GM20431 (cell line): ENCODE results near the gene GIGYF2.

ENCODE experiments used
- in situ Hi-C: fragments of 300-500 bp; cut with MseI, MboI; formaldehyde crosslinking; loops from one replicate; pipeline ENCODE4 v1.15.0; 2020; ENCODE audit warnings: low sequenced_read_pairs; ENCODE audit not compliant: unreplicated experiment

The GIGYF2 gene

DNA sequence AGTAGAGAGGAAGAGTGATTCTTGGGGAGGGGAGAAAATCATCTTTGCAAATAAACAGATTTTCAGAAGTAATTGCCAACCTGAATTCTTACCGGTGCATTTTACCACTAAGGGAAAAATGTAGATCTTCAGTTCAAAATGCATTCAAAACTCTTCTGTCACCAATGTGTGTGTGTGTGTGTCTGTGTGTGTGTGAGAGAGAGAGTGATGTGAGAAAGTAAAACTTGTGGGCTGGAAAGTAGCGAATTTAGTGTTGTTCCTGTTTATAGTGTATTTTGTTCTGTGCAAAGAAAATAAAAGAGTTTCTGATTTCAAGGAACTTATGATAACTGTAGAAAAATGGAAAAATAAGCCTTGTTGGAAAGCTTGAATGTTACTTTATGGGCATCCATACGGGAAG, 52.2 kb downstream of the GIGYF2 start:
- in situ Hi-C loops = no loop called here

DNA sequence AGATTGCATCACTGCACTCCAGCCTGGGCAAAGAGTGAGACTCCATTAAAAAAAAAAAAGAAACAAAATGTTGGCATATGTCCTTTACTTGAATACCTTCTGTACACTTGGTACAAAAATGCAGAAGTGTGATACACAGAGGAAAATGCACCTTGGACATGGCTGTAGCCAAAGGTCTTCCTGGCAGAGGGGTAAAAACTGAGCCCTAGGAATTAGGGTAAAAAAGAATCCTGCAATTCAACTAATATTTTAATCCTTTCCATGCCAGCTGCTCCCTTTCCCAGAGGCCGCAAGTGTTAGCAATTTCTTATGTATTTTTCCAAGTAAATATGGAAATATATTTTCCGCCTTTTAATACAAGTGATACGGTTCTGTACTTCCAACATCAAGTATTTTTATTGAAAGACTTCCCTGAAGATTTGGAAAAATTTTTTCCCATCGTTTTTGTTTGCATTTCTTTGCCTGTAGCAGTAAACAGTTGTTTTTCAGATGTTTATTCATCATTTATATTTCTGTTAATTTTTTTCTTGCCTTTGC, 53.1 kb downstream of the GIGYF2 start:
- in situ Hi-C loops = no loop called here

DNA sequence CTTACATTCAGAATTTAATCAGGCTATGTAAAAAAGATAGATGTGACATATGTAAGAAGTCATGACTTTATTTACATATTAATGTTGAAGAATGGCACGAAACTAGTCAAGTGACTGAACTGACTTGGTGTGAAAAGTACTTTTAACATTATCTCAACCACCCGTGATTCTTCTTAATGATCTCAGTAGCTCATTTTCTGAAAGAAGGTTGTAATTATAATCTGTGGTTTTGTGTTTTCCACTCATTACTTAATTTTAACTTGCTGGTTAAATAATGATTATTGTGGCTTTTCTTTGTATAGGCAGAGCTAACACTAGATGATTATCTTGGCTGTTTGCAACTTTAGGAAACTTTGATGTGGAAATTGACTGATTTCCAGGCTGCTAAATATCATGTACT, 60.8 kb downstream of the GIGYF2 start:
- in situ Hi-C loops = no loop called here

DNA sequence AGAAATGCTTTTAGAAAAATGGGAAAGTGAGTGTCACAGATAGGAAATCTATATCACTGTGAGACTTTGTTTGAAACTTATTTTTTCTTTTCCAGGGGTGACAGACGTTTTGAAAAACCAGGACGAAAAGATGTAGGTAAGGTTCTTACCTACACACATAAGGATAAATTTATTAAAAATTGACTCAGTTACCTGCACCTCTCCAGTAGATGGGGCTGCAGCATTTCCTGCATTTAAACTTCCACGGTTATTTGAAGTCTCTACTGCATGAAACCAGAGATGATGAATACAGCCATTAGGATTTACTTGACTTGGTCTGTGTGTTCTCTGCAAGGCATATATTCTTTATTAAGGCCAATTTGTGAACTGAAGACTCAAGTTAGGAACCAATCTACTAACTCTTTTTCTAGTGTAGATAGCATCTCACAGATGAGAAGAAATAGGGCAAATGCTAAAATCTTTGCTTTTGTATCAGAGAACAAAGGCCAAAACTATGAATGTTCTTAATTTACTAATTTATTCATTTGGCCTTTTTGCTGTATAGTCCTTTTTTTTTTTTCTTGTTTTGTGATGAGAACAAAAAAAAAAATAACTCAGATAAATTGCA, 64.3 kb downstream of the GIGYF2 start:
- in situ Hi-C loops = no loop called here

DNA sequence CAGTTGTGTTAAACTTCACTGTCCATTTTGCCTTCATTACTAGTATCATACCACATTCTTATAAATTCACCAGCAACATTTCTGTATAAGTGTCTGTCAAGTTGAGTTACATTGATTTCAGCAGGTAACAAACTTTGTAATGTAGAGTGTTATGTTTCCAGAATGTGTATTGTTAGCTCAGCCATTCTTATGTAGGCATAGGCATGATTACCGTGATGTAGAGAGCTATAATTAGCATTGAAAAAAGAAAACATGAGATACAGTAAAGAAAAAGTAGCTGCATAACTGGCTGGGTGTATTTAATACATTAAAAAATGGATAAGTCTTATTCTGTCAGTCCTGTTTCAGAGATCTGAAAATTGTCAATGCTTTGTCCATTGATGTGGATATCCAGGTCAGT, 70.7 kb downstream of the GIGYF2 start:
- in situ Hi-C loops = no loop called here

DNA sequence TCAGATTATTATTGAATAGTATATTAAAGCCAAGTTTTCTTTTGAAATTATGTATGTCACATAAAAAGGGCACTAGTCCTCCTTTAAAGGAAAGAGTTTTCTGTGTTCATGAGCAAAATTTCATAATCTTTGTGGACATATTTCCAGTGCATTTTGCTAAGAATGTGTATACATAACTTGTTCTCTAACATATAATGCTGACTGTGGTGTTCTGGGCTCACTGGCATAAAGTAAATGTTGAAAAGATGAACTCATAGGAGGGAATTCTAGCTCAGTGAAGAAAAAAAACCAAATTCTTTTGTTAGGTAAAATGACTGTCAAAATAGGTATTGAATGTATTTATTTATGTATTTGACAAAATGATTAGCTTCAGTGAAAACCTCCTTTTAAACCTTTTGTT, 73.1 kb downstream of the GIGYF2 start:
- in situ Hi-C loops = no loop called here

DNA sequence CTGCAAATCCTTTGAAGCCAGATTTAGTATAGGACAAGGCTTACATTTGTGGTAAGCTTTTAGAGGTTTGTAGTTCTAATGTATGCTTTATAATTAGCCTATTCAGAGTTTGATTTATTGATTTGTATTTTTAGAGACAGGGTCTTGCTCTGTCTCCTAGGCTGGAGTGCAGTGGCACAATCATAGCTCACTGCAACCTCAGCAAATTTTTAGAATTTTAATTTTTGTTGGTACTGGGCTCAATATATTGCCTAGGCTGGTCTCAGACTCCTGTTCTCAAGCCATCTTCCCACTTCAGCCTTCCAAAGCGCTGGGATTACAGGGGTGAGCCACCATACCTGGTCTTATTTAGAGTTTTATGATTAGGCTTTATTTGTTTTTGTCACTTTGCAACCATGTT, 74.7 kb downstream of the GIGYF2 start:
- in situ Hi-C loops = no loop called here

DNA sequence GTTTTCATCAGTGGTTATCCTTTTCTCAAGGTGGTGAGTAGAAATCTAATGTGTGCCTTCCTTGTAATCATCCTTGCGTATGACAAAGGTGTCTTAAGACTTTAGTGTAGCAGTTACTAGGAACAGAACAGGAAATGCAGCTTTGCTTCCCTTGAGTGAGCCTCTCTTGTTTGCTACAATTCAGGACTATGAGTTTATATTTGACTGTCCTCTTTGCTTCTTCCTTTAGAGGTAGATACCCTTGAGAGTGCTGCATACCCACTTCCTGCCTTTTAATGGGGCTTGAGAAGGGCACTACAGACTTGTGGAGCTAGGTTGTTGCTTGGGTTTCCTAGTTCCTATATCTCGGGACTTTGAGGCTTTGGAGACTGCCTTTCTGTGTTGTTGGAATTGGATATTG, 75.4 kb downstream of the GIGYF2 start:
- in situ Hi-C loops = no loop called here

DNA sequence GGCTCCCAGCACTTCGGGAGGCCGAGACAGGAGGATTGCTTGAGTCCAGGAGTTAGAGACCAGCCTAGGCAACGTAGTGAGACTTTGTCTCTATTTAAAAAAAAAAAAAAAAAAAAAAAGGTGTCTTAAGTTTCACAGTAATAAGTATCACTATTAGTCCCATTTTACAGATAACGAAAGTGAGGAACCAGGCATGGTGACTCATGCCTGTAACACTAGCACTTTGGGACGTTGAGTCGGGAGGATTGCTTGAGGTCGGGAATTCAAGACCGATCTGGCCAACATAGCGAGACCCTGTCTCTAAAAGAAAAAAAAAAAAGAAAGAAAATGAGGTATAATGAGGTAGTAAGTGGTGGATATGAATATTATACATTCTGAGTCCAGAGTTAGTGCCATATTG, 76.7 kb downstream of the GIGYF2 start:
- in situ Hi-C loops = no loop called here

DNA sequence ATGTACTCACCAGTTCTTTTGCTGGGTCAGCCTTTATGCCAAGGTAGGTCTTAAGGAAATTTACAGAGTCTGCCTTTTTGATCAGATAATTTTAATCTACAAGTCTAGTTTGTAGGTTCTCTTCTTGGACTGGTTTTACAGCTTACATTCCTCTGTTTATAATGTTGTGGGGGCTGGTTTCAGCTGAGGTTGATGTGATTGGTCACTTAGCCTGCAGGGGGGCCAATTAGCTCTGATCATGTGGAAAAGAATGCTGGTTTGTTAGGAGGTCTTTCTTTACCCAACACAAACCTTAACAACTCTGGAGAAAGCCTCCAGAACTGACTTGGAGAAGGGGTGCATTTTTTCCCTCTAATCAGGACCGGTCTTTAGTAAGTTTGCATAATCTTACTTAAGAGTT, 79.3 kb downstream of the GIGYF2 start, which contains the start of gene KCNJ13:
Gene KCNJ13 (minus strand): TSS at position 131 of the 400 bp plus-strand sequence. CDS start 5,203 bp downstream, outside the sequence.
- in situ Hi-C loops = no loop called here

DNA sequence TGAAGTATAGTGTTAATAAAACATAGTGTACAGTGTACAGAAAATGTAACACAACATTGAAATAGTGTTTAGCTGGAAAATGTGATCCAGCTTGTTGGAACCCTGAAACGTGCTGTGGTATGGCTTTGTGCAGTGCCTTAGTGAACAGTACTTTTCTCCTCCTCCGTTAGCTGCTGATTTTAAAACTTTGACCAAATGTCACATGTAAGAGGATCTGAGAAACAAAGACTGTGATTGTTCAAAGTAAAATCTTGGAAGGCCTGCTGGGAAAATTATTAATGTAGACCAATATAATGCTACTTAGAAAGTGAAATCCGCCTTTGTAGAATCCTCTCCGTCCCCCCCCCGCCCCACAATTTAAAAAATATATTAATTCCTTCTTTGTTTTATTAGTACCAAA, 80.1 kb downstream of the GIGYF2 start:
- in situ Hi-C loops = no loop called here

DNA sequence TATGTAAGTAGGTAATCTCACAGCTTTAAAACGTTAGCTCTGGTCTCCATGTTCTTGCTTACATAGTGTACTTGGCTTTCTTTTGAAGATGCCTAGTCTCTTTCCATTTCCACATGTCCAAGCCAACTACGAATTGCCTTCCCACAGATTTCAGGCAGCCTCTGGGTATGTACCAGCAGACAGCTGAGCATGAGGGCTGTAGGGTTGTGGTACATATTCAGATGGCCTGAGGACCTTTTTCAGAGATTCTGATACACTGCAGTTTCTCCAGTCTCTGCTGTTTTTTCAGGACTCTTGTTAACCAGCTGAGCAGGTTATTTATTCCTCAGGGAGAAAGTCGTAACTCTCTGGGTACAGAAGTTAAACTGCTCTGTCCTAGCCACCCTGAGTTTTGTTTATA, 82.3 kb downstream of the GIGYF2 start:
- in situ Hi-C loops = no loop called here

DNA sequence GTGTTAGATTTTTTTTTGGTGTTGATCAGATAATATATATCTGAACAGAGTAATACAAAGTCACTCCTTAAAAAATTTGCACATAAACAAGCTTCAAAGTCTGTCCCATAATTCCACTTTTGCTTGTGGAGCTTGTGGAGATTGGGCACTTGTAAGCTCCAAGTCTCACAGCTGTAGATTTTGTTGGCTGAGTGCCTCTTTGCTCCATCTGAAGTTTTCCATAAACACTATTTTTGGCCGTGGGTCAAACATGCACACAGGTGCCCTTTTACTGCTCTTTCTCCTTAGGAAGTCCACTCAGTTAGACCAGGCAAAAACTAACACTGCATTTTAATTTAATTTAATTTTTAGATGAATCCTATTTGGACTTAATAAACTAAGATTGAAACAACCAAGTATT, 82.8 kb downstream of the GIGYF2 start:
- in situ Hi-C loops = no loop called here

DNA sequence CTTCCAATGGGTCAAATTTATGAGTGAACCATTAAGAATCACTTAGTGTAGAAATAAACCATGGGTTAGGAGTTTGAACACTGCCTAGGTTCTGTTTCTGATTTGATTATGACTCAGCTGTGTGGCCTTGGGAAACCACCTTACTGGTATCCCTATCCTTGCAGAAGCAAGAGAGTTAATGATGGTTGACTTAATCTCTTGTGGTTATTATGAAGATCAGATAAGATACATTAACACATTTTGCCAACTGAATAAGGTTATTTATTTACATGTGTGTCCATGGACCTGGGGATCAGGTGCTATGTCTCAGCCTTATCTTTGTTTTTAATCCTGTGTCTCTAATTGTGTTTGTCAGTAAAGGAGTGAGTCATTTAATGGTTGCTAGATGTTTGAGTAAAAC, 84.6 kb downstream of the GIGYF2 start:
- in situ Hi-C loops = no loop called here

DNA sequence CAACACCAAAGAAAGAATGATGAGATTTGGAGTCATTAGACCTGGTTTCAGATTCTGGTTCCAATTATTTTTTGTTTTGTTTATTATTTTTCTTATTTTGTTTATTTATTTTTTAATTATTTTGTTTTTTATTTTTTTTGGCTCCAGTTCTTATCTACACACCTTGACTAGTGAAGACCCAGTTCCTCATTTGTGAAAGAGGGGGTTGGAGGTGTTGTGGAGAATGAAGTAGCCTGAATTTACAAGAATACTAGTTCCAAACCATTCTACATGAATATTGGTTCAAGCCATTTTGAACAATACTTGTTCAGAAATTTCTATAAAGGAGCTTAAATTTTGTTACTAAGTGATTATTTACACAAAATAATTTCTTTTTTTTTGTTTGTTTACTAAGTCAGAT, 86.1 kb downstream of the GIGYF2 start:
- in situ Hi-C loops = no loop called here

DNA sequence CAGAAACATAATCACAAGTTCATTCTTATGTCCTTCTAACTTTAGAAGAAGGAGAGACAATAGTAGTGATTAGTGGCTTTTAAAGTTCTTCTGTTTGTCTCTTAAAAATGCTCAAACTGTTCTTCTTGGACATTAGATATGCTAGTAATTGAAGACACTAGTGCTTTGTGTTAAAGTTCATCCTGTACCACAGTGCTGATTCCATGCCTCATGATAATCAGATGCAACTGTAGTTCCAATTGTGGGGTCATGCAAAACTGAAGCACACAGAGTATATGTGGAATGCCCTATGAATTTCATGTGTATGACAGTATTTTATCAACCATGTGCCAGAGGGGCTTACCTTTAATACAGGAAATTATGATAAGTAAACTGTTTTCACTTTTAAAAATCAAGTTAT, 90.7 kb downstream of the GIGYF2 start:
- in situ Hi-C loops = no loop called here

DNA sequence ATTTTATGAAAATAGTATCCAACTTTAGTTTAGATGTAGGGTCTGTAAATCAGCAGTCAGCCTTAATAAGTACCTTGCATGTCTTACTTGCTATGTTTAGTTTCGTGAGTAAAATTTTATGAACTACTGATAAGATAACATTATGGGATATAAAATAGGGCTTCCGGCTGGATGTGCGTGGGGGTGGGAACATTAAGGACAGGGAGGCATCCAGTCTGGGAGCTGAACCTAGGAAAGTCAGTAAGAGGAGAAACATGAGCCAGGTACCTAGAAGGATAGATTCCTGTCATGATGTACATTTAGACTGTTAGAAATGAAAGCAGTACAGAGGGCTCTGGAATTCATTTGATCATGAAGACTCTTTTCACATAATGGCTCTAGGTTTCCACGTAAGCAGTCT, 92.0 kb downstream of the GIGYF2 start:
- in situ Hi-C loops = no loop called here

DNA sequence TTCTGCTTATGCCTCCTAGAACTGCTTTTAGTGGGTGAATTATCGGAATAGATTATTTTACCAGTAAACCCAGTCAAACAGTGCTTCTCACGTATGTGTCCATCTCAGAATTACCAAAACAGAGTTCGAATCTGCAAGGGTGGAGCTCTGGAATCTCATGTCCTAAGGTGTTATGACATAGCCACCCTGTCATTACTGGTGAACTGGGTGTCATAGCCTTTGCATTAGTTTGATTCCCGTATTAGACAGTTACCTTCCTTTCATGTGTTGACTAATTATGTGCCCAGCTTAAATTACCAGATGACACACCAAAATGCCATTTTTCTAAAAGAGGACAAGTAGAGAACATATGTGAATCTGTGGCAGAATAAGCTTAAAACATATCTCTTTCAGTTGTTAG, 94.4 kb downstream of the GIGYF2 start:
- in situ Hi-C loops = no loop called here

DNA sequence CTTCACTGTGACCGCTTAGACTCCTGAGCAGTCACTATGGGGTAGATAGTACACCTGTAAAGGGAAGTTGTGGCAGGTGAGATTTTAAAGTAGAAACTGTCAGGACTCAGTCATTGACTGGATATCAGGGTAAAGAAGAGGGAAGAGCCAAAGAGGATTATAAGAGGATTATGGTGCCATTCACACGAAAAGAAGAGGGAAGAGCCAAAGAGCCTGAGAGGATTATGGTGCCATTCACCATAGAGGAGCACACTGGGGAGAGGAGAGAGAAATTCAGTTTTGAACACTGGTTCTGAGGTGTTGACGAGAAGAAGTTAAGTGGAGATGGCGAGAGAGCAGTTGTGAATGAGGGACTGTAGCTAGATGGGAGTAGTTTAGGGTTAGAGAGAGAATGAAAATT, 96.1 kb downstream of the GIGYF2 start:
- in situ Hi-C loops = no loop called here

DNA sequence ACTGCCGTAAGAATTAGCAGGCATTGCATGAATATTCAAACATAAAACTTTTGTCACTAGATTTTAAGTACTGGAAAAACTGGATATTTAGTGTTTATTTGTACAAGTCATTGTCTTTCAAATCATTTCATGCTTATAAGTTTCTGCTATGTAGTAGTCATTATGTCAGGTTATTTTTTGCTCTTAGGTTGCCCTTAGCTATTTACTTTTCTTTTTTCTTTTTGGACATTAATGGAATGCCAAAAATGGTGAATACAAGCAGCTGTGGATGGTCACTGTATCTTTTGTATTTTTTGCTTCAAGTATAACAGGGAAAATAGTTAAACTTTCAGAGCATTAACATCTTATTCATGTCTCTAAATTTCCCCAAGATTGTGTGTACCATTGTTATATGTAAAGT, 97.8 kb downstream of the GIGYF2 start:
- in situ Hi-C loops = no loop called here

DNA sequence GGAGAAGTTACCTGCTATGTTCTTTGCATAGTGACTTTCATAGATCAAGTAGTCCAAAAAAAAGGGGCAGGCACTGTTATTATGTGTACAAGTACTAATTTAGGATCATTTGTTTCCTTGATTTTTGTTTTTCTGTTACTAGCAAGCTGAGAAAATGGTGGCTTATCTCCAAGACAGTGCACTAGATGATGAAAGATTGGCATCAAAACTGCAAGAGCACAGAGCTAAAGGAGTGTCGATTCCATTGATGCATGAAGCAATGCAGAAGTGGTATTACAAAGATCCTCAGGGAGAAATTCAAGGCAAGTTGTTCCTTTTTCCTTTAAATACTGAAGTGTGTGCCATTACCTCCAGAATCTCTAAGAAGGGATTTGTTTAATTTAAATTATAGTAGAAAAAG, 98.8 kb downstream of the GIGYF2 start:
- in situ Hi-C loops = no loop called here

DNA sequence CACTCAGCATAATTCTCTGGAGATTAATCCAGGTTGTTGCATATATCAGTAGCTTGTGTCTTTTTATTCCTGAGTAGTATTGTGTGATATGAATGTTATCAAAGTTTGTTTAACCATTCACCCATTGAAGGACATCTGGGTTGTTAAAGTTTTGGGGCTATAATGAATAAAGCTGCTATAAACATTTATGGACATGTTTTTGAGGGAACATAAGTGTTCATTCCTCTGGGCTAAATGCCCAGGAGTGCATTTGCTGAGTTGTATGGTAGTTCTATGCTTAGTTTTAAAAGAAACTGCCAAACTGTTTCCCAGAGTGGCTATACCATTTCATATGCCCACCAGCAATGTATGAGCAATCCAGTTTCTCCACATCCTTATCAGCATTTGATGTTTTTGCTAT, 101.1 kb downstream of the GIGYF2 start:
- in situ Hi-C loops = no loop called here
